ENCODE data around the gene AP2A2.

Gene AP2A2

DNA sequence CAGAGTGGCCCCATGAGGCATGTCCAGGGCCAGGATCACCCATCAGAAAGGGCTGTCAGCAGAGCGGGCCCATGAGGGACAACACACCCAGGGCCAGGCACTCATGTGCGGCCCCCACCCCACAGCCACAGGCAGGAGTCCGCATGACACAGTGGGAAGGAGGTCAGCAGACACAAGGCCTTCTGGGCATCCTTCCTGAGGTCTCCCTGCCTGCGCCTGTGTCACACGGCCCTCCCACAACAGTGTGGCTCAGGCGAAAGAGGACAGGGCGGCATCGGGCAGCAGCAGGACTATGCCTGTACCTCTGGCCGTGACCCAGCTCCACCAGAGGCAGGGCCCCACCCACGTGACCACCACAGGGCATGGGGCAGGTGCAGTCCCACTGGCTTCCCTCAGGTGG, 42.1 kb upstream of the AP2A2 start:
- no peaks in the 10 kb centered on the region for H3K9me3 ChIP-seq (ENCODE audit: severe bottlenecking)
- ATAC-seq (ENCODE audit: low read depth), result peak; percentile 12; the same call in 1 of the 3 replicates
- no peak overlapping the region for H3K27ac ChIP-seq (ENCODE audit: poor library complexity, severe bottlenecking)
- TF ChIP-seq, protein P1, sequence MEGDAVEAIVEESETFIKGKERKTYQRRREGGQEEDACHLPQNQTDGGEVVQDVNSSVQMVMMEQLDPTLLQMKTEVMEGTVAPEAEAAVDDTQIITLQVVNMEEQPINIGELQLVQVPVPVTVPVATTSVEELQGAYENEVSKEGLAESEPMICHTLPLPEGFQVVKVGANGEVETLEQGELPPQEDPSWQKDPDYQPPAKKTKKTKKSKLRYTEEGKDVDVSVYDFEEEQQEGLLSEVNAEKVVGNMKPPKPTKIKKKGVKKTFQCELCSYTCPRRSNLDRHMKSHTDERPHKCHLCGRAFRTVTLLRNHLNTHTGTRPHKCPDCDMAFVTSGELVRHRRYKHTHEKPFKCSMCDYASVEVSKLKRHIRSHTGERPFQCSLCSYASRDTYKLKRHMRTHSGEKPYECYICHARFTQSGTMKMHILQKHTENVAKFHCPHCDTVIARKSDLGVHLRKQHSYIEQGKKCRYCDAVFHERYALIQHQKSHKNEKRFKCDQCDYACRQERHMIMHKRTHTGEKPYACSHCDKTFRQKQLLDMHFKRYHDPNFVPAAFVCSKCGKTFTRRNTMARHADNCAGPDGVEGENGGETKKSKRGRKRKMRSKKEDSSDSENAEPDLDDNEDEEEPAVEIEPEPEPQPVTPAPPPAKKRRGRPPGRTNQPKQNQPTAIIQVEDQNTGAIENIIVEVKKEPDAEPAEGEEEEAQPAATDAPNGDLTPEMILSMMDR (IDR thresholded peaks at IDR 0.05; ENCODE audit: poor library complexity, severe bottlenecking), result no peak
- H3K4me1 ChIP-seq (ENCODE audit: insufficient read depth, poor library complexity, severe bottlenecking), result no peaks in the 10 kb centered on the region
- DNase-seq (ENCODE audit: low spot score), result no peak
- H3K4me3 ChIP-seq (ENCODE audit: severe bottlenecking), result no peak overlapping the region
- H3K36me3 ChIP-seq (ENCODE audit: low read depth), result peaks cover 19% of the 10 kb centered on the region
- H3K27me3 ChIP-seq (ENCODE audit: insufficient read depth, poor library complexity, severe bottlenecking), result no peaks in the 10 kb centered on the region

GRCh38 chr11:884578-885070, 41.0 kb upstream of the AP2A2 start:
- DNase-seq (ENCODE audit: low spot score) (no peak), ATAC-seq (ENCODE audit: low read depth) (no peak)
- no peak overlapping the region for H3K27ac ChIP-seq (ENCODE audit: poor library complexity, severe bottlenecking)
- H3K4me1 ChIP-seq (ENCODE audit: insufficient read depth, poor library complexity, severe bottlenecking), result no peaks in the 10 kb centered on the region
- no peaks in the 10 kb centered on the region for H3K27me3 ChIP-seq (ENCODE audit: insufficient read depth, poor library complexity, severe bottlenecking)
- TF ChIP-seq, protein P1 (IDR thresholded peaks at IDR 0.05; ENCODE audit: poor library complexity, severe bottlenecking), result no peak
- no peaks in the 10 kb centered on the region for H3K9me3 ChIP-seq (ENCODE audit: severe bottlenecking)
- H3K4me3 ChIP-seq (ENCODE audit: severe bottlenecking), result no peak overlapping the region
- peaks cover 19% of the 10 kb centered on the region for H3K36me3 ChIP-seq (ENCODE audit: low read depth)

DNA sequence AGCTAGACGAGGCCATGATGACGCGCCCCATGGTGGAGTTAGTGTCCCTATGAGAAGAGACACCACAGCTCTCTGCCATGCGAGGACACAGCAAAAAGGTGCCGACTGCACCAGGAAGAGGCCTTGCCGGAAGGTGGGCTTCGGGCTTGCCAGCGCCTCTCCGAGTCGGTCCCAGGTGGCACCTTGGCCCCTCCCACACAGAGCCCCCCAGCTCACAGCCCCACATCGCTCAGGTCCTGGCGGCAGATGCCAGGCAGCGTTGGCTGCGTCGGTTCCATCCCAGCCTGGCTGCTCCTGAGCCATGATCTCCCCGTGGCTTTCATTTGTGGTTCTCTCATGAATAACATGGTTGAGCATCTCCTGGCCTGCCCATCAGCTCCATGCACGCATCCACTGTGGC, 39.1 kb upstream of the AP2A2 start:
- no peak for DNase-seq (ENCODE audit: low spot score)
- Histone ChIP-seq H3K4me1 (ENCODE audit: insufficient read depth, poor library complexity, severe bottlenecking) (no peaks in the 10 kb centered on the region), H3K4me3 (ENCODE audit: severe bottlenecking) (no peak overlapping the region), H3K9me3 (ENCODE audit: severe bottlenecking) (no peaks in the 10 kb centered on the region), H3K27ac (ENCODE audit: poor library complexity, severe bottlenecking) (no peak overlapping the region), H3K36me3 (ENCODE audit: low read depth) (peaks cover 15% of the 10 kb centered on the region), H3K27me3 (ENCODE audit: insufficient read depth, poor library complexity, severe bottlenecking) (no peaks in the 10 kb centered on the region)
- TF ChIP-seq, protein P1 (IDR thresholded peaks at IDR 0.05; ENCODE audit: poor library complexity, severe bottlenecking), result no peak
- no peak for ATAC-seq (ENCODE audit: low read depth)

DNA sequence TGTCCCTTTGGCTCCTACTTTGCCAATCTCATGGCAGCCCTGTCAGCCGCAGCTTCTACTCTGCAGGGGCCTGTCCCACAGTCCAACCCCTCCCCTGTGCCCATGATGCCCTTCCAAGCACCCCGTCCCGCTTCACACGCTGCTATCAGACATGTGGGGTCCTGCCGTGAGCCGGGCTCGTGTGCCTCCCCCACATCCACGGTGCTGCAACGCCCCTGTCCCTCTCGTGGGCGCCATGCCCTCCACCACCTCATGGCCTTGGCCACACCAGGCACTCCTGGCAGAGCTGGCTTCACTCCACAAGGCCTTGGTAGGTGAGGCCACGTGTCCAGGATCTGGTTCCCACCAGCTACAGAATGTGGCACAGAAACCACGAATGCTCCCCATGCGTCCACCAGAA, 38.1 kb upstream of the AP2A2 start:
- Histone ChIP-seq H3K27ac (ENCODE audit: poor library complexity, severe bottlenecking) (no peak overlapping the region), H3K36me3 (ENCODE audit: low read depth) (peaks cover 10% of the 10 kb centered on the region)

More for the DNA sequence above, 38.1 kb upstream of the AP2A2 start:
- Histone ChIP-seq H3K9me3 (ENCODE audit: severe bottlenecking) (no peaks in the 10 kb centered on the region), H3K4me3 (ENCODE audit: severe bottlenecking) (no peak overlapping the region), H3K4me1 (ENCODE audit: insufficient read depth, poor library complexity, severe bottlenecking) (no peaks in the 10 kb centered on the region), H3K27me3 (ENCODE audit: insufficient read depth, poor library complexity, severe bottlenecking) (no peaks in the 10 kb centered on the region)
- DNase-seq (ENCODE audit: low spot score) (no peak), ATAC-seq (ENCODE audit: low read depth) (no peak)
- TF ChIP-seq, protein P1 (IDR thresholded peaks at IDR 0.05; ENCODE audit: poor library complexity, severe bottlenecking), result no peak
